ENCODE results near the gene PTPRB. TPM values are rescaled to one million over a fixed set of nuclear protein-coding genes. Genes with fewer than 3 reads are reported as not detected.

Gene PTPRB
- polyA plus RNA-seq, 2 of the 4 experiments (the other 2 are of a cell fraction): 0.34 to 0.57 TPM

DNA sequence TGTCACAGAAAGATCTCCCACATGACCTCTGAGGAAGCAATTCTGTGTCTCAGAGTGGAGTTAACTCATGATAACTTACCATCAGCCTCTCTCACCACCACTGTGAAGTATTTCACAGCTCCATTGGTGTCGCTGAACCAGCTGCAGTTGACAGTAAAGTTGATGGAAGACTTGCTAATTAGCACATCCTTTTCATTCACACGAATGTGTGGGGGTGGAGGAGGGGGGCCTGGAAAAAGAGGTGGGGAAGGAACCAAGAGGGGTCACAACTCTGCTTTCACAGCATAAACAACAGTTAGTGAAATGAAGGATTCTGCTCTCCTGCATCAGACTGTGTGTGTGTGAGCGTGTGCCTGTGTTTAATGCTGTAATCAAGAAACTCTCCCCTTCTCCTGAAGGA lies 82.1 kb downstream of the PTPRB start (continued):
- TF ChIP-seq, protein P1, sequence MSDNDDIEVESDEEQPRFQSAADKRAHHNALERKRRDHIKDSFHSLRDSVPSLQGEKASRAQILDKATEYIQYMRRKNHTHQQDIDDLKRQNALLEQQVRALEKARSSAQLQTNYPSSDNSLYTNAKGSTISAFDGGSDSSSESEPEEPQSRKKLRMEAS (IDR thresholded peaks at IDR 0.05): no peak
- TF ChIP-seq POLR2AphosphoS2 (conservative IDR thresholded peaks at IDR 0.05; ENCODE audit: low read length): no peak

DNA sequence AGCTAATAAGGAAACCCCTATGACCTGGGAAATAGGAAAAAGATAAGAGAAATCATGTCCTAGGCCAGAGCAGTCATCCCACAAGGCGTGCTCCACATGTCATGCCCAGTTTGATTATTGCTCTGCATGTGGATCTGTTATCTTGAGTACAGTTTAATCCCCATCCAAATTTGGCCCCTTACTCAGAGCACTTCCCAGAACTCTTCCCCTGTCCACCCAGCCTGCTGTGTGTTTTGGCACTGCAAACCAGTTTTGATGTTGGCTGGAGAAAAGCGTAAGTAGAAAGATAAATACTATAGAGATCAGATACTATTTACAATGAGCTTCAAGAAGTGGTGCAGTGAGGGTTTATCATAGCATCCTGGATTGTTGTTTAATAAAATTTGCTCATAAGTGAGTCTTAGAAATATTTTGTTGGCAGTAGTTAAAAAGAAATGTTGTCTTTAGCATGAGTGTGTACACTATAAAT lies 83.8 kb downstream of the PTPRB start:
- TF ChIP-seq, protein P2, sequence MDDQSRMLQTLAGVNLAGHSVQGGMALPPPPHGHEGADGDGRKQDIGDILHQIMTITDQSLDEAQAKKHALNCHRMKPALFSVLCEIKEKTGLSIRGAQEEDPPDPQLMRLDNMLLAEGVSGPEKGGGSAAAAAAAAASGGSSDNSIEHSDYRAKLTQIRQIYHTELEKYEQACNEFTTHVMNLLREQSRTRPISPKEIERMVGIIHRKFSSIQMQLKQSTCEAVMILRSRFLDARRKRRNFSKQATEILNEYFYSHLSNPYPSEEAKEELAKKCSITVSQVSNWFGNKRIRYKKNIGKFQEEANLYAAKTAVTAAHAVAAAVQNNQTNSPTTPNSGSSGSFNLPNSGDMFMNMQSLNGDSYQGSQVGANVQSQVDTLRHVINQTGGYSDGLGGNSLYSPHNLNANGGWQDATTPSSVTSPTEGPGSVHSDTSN (IDR thresholded peaks at IDR 0.05): no peak
- TF ChIP-seq CBX2 (IDR thresholded peaks at IDR 0.05; ENCODE audit: borderline replicate concordance, low read depth) (no peak), TP53 (CRISPR knock-in tag; IDR thresholded peaks at IDR 0.05) (no peak), ZNF302 (CRISPR knock-in tag; IDR thresholded peaks at IDR 0.05) (no peak), CHD2 (IDR thresholded peaks at IDR 0.05; ENCODE audit: low read length, partially characterized antibody) (no peak), CBX8 (IDR thresholded peaks at IDR 0.05) (no peak), RARB (CRISPR knock-in tag; IDR thresholded peaks at IDR 0.05) (no peak), HOXB13 (CRISPR knock-in tag; IDR thresholded peaks at IDR 0.05; ENCODE audit: low read depth) (no peak), ESRRA (IDR thresholded peaks at IDR 0.05; ENCODE audit: borderline replicate concordance, low read length) (no peak), POLR2A (IDR thresholded peaks at IDR 0.05; ENCODE audit: low read length) (no peak), MAZ (IDR thresholded peaks at IDR 0.05; ENCODE audit: borderline replicate concordance, low read depth, low read length) (no peak), CEBPB (IDR thresholded peaks at IDR 0.05) (no peak)
- TF ChIP-seq, protein P3, sequence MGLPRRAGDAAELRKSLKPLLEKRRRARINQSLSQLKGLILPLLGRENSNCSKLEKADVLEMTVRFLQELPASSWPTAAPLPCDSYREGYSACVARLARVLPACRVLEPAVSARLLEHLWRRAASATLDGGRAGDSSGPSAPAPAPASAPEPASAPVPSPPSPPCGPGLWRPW (IDR thresholded peaks at IDR 0.05): no peak
- CTCF ChIA-PET: interaction anchor here (0.6 to 2.6 kb wide), 4 partner anchors 13 to 674 kb away, joined by 3 to 7 read pairs (median 3); no protein-coding TSS in a partner anchor

DNA sequence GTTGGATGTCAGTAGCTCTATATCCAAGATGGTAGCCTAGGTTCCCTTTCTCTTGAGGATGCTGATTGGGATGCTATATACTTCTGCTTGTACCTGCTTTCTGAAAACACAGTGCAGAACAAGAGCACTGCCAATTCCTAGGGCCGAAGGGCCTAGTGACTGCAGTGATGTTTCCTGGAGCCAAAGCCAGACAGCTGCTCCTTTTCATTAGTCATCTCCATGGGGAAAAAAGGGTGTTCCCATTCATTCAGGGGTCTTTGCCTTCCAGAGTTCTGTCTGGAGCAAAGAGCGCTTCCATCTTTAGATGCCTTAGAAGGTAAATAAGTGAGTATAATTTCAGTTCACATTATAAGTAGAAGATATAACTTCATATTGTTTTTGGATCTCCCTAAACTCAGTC lies 85.5 kb downstream of the PTPRB start:
- ChIA-PET CTCF (no interaction called here), POLR2A (interaction anchor here (0.6 kb wide), 1 partner anchor 39 kb away, joined by 3 read pairs; no protein-coding TSS in a partner anchor)
- Histone ChIP-seq H3K4me2 (no peak overlapping the region), H3K4me1 (no peaks in the 10 kb centered on the region), H3K9me3 (no peaks in the 10 kb centered on the region), H3K4me3 (no peak overlapping the region), H3K27ac (no peak overlapping the region)
- FAIRE-seq: no peak
- ATAC-seq: no peak
- 53% methylated on average over 2 of the region's 2 CpGs for WGBS (ENCODE audit: missing lambda C conversion rate)
- TF ChIP-seq SREBF2 (IDR thresholded peaks at IDR 0.05) (no peak), EP300 (IDR thresholded peaks at IDR 0.05) (no peak), FOXS1 (CRISPR knock-in tag; IDR thresholded peaks at IDR 0.05) (no peak), FOSB (CRISPR knock-in tag; IDR thresholded peaks at IDR 0.05) (no peak), SMC3 (IDR thresholded peaks at IDR 0.05) (no peak), HOXA7 (CRISPR knock-in tag; IDR thresholded peaks at IDR 0.05) (no peak), BHLHE40 (IDR thresholded peaks at IDR 0.05; ENCODE audit: low read depth, low read length) (no peak), FOSL2 (IDR thresholded peaks at IDR 0.05) (no peak), FOSL2 (CRISPR knock-in tag; IDR thresholded peaks at IDR 0.05) (no peak), MAFK (IDR thresholded peaks at IDR 0.05; ENCODE audit: partially characterized antibody) (no peak), JUN (IDR thresholded peaks at IDR 0.05) (no peak), JUNB (IDR thresholded peaks at IDR 0.05) (no peak)
- TF ChIP-seq, protein P4, sequence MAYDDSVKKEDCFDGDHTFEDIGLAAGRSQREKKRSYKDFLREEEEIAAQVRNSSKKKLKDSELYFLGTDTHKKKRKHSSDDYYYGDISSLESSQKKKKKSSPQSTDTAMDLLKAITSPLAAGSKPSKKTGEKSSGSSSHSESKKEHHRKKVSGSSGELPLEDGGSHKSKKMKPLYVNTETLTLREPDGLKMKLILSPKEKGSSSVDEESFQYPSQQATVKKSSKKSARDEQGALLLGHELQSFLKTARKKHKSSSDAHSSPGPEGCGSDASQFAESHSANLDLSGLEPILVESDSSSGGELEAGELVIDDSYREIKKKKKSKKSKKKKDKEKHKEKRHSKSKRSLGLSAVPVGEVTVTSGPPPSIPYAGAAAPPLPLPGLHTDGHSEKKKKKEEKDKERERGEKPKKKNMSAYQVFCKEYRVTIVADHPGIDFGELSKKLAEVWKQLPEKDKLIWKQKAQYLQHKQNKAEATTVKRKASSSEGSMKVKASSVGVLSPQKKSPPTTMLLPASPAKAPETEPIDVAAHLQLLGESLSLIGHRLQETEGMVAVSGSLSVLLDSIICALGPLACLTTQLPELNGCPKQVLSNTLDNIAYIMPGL (CRISPR knock-in tag; IDR thresholded peaks at IDR 0.05; ENCODE audit: borderline replicate concordance): no peak
- TF ChIP-seq, protein P5, sequence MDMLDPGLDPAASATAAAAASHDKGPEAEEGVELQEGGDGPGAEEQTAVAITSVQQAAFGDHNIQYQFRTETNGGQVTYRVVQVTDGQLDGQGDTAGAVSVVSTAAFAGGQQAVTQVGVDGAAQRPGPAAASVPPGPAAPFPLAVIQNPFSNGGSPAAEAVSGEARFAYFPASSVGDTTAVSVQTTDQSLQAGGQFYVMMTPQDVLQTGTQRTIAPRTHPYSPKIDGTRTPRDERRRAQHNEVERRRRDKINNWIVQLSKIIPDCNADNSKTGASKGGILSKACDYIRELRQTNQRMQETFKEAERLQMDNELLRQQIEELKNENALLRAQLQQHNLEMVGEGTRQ (IDR thresholded peaks at IDR 0.05): no peak
- DNase-seq (ENCODE audit: low read depth in 1 of 2, low spot score in 1 of 2): no peak

More for the DNA sequence above, 83.8 kb downstream of the PTPRB start:
- no peaks in the 10 kb centered on the region for H3K4me1 ChIP-seq
- H3K4me3 ChIP-seq: no peak overlapping the region
- H3K27ac ChIP-seq: no peak overlapping the region
- no peak for DNase-seq (ENCODE audit: low read depth in 1 of 2, low spot score in 1 of 2)
- no peaks in the 10 kb centered on the region for H3K9me3 ChIP-seq
- WGBS (ENCODE audit: missing lambda C conversion rate): 60% methylated on average over 2 of the region's 2 CpGs
- ATAC-seq: no peak
- FAIRE-seq: no peak
- POLR2A ChIA-PET: no interaction called here
- H3K4me2 ChIP-seq: no peak overlapping the region
